Liver (tissue), 3 donors: ENCODE results near the gene STK40.

Source experiments
- CTCF ChIP-seq: fragments of 150-350 bp; IDR thresholded peaks from 2 replicates; pipeline ENCODE4 v1.5.1; 2017; ENCODE audit warnings: improper control_type of control experiment, low read depth, low read length; ENCODE audit not compliant: missing input control
- RXRA ChIP-seq, 2 donors: IDR thresholded peaks; 2 replicates each; pipeline ENCODE4 v1.6.1; 2017 to 2018; ENCODE audit warnings: antibody characterized with exemption in 2 of 2, mild to moderate bottlenecking in 1 of 2
- TAF1 ChIP-seq: conservative IDR thresholded peaks from 2 replicates; pipeline ENCODE4 v1.6.1; 2016; ENCODE audit warnings: antibody characterized with exemption, mild to moderate bottlenecking
- TF ChIP-seq, protein P1 (sequence below): IDR thresholded peaks from 2 replicates; pipeline ENCODE4 v1.6.1; 2016; ENCODE audit warnings: antibody characterized with exemption
- donor health status: healthy.
- donor health status: healthy.

DNA sequence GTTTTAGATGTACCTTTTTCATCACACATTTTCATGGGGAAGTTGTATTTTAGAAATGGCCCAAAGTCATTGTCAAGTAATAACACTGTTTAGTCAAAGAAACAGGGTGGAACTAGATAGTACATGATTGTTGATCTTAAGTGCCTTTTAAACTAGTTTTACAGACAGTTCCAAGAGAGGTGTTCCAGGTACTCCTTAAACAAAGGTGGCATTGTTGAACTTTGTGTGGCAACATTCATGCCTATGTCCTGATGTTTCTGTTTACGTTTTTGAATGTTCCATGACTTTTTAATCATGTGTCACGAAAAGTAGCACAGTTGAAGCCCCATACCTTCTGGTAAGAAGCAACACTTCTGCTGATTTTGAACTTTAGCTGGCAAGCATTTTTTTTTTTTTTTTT, 88.7 kb downstream of the STK40 start:
- TF ChIP-seq, protein P1, sequence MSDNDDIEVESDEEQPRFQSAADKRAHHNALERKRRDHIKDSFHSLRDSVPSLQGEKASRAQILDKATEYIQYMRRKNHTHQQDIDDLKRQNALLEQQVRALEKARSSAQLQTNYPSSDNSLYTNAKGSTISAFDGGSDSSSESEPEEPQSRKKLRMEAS = no peak
- TF ChIP-seq TAF1 = no peak
- TF ChIP-seq CTCF = no peak
- no peak for TF ChIP-seq RXRA (IDR thresholded peaks at IDR 0.05)
